ENCODE measurements around the gene WASHC3.
"Not testable (repeated sequence)": the region's sequence is repeated elsewhere in the genome, so short reads cannot be mapped to it uniquely, and the experiment has no call there.

WASHC3 gene

DNA sequence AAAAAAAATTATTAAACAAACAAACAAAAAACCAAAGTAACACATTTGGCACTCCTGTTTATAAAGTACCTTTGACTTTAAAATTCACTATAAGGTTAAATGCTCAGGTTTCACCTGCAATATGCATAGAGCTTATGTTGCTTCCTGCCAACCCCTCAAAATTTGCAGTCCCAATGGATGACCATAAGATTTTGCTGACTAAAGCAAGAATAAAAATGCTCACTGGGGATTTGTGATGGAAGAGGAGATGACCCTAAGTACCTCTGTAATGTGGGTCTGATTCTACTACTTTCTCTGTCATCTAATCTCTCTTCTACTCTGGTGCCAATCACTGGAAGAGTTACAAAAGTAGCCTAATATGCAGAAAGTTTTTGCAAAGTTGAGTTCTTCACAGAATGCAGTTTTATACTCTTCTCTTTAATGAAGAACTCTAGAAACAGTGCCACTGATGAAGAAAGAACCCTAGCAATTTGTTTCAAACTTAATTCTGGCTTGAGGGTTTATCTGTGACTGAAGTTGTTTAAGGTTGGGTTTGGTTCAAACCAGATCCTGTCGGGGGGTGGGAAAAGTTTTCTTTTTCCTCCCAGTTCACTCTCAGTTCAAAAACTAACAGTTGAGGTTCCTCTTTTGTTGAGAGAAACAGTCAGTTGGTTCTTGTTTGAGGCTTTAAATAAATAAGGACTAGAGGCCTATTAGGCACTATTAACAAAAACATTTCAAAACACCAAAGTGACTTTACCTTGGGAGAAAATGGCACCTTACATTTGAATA, 10.9 kb downstream of the WASHC3 start:
- DNase-seq (ENCODE audit: low read depth in 2 of 2), result no peak

DNA sequence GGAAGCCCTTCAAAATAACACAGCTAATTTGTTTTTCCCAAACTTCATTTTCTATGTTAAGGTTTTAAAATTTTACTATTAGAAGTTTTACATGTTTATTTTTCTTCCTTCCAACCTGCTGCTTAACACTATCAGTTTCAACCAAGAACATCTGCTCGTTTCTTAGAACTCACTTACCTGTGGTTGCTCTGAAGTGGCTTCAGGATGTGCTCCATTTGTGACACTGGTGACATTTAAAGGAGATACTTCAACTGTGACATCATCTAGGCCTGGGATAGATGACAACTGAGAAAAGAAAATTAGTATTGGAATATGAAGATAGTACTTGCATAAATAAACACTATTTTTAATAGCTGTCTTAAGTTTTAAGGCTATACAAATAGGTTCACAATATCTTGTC, 17.9 kb downstream of the WASHC3 start:
- no peak for DNase-seq (ENCODE audit: low read depth in 2 of 2)

DNA sequence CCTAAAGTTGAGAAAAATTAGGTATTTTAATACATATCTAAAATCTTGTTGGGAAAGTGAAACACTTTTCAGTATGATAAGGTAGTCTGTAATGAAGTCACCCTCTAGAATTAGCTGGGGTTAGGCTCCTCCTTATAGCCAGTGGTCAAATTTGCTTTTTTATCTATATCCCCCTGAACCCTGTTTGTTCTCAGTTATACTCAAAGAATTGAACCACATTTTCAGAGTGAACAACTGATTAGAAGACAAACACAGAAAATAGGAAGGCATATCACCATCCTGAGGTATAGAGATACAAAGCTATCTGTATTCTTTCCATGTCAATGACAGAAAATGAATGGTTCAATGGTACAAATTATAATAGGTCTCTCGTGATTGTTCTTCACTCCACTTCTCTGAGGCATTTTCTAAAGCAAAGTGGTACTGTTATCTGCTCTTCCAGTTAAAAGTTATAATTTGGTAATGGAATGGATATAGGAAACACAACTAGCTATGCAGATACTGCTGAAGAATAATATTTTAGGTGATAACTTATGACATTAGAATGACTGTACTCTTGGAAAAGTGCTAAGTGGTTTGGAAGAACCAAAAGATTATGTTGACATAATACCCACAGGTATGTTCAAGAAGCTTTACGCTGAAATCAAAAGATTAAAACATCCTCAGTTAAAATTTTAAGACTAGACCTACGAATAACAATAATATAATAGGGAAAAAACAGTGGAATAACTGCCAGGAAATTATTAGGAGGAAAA, 27.6 kb downstream of the WASHC3 start:
- DNase-seq (ENCODE audit: low read depth in 2 of 2), result no peak

DNA sequence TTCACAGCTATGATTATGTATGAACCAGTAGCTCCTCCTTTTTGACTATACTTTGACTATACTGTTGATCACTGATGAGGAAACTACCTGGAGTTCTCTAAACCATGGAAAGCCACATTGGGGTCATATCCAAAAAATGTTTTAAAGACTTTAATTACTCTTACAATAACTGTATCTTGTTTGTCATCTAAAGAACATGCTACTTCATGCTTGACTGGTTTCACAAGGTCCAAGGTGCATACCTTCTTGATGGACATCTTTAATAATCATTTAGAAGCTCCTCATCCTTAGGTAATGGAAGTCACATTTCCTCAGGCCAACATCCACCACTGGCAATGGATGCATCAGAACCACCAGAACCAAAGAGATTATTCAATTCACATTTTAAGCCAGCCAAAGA, 29.9 kb downstream of the WASHC3 start:
- no peak for DNase-seq (ENCODE audit: low read depth in 2 of 2)

DNA sequence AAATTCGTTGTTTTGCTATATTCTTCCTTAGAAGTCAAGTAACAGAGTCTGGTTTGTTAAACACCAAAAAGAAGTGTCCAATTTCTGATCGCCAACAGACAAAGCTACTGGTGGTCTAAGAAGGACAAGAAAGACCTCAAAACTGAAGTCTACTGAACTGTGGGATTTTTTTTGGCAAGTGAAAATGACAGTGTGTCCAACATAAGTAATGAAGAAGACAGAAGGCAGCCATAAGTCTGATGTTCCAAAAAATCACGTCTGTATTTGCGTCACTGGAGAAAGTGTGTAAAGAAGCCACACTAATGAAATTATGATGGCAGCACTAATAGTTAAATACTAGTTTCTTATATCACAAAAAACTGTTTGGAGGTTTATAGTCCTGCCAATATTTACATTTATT, 32.6 kb downstream of the WASHC3 start:
- DNase-seq (ENCODE audit: low read depth in 2 of 2), result no peak

DNA sequence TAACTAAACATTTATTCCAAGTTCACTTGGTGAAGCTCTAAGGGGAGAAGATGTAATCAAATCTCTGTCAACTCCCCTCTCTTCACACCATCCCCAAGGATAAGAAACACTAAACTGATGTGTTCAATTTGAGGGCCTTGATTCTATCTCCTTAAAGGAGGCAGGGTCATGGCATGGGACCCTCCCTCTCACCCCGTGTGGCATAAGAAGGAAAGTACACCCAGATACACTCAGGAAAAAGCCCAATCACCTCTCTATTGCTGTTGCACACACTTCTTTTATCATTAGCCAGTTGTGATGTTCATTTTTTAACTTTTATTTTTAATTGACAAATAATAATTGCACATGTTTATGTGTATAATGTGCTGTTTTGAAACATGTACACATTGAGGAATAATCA, 35.1 kb downstream of the WASHC3 start:
- no peak for DNase-seq (ENCODE audit: low read depth in 2 of 2)

DNA sequence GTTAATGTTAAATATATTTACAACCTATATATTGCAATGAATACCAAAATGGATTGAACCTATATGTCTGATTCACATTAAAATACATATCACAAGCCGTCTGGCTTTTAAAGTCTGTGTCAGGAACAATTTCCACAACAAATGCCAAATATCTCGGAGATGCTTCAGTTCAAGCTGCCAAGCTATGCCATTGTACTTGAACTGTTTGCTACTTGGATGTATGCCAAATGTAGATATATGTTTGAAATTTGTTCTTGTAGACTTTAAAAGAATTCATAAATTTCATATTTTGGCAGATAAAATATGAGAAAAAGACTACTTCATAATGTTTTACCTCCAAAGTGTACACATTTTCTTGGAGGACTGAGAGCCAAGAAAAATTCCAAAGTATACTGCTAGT, 37.0 kb downstream of the WASHC3 start:
- DNase-seq (ENCODE audit: low read depth in 2 of 2), result no peak

DNA sequence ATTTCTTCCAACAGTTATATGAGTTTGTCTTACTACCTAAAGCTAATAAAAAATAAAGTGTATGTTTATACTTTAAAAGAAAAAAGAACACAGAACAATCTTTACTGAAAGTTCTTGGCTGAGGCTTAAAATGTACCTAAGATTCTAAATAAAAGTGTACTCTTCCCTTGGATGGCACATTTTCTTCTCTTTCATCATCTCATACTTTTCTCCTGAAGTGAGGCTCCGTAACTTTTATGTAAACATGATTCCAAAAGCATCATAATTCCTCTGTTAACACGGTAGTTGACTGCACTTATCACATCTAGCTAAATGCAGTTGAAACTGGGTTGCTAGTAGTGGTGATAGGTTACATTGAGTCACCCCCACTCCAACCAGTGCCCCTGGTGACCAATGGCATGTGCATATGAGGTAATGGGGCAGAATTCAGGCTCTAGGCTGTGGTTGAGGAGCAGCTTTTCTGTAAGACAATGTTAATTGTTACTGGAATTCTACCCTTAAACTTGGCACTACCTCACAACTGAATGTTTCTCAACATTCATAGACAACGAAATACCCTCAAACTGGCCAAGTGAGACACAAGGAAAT, 38.4 kb downstream of the WASHC3 start:
- no peak for DNase-seq (ENCODE audit: low read depth in 2 of 2)

DNA sequence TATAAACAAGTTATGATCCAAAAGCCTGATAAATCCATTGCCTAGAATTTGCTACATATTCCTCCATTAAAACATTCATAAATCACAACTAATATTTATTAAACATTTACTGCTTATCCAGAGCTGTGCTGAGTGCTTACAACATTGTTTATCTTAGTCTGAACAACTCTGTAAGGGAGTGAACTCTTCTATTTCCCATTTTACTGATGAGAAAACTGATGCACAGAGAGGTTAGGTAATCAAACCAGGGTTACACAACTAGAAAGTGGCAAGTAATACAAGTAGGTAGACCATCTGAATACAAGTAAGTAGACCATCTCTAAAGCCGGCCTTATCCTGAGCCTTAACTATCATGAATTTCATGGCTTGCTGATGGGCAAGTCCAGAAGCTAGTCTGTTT, 39.5 kb downstream of the WASHC3 start:
- DNase-seq (ENCODE audit: low read depth in 2 of 2), result no peak

DNA sequence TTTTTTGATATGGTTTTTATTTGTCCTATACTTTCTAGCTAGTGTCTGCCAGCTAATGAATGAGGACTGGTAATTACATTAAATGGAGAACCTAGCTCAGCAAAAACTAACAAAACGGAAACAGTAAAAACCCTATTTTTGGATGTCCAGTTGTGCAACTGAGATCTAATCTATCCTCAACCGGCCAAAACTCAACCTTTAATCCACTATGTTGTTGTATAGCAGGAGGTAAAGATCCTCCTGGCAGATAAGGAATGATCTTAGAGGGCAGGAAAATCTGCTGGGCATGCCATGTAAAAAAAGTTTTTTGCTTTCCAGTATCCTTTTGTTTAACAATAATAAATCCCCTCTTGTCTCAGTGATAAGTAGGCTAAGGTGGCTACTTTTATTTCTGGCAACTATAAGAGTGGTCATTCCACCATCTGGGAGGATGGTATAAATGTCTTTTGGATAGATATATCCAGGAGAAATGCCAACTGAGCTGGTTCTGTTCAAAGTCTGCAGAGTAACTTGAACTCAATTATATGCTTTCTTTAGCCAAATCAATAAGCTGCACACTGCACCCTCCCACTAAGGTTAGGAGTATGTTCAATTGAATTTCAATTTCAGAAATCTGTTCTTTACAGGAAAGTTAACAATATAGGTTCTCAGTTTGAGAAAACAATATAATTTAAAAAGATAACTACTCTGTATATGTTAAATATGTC, 40.1 kb downstream of the WASHC3 start:
- DNase-seq (ENCODE audit: low read depth in 2 of 2), result no peak

DNA sequence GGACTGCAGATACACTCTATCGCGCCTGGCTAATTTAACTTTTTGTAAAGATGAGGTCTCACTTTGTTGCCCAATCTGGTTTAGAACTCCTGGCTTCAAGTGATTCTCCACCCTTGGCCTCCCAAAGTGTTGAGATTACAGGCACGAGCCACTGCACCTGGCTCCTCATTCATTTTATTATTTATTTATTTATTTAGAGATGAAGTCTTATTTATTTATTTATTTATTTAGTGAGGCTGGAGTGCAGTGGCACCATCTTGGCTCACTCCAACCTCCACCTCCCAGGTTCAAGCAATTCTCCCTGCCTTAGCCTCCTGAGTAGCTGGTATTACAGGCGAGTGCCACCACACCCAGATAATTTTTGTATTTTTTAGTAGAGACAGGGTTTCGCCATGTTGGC, 43.2 kb downstream of the WASHC3 start:
- DNase-seq (ENCODE audit: low read depth in 2 of 2), result not testable (repeated sequence)

DNA sequence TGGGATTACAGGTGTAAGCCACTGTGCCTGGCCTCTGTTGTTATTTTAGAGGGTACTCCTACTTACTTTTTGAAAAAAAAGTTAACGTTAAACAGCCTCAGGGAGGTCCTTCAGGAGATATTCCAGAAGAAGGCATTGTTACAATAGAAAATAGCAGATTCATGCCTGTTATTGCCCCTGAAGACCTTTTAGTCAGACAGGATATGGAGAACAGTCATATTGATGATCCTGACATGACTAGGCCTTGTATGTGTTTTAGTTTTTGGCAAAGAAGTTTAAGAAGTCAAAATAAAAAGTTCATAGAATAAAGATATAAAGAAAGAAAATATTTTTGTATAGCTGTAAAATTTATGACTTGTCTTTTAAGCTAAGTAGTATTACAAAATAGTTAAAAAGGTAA, 45.3 kb downstream of the WASHC3 start:
- DNase-seq (ENCODE audit: low read depth in 2 of 2), result no peak

DNA sequence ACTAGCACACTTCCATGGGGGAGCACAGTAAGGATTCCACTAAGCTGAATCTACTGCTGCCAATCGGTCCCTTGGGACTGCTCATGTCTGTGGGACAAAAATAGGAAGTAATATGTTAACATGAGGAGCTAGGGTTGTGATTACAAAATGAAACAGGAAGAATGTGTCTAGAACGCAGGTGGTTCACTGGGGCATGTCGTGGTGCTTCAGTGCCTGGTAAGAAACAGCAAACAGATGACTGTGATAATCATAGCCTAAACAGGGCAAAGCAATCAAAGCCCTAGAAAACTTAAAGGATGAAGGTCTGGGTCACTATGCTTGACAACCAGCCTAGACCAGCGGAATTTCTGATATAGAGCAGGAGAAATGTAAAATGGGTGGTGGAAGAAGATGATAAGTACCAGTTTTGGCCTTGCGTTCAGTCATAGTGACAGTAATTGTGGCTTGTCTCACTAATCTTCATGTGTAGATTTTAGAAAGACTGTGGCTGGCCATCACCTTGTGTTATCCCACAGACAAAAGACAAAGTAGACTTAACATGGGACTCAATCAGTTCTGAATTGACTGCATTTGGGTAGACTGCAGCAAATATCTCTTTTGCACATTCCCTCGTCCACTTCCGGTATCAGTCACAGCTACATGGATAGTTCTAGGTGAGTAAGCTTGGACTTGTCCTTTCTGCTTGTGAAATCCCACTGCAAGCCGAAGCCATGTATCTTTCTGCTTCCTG, 51.4 kb downstream of the WASHC3 start:
- no peak for DNase-seq (ENCODE audit: low read depth in 2 of 2)

DNA sequence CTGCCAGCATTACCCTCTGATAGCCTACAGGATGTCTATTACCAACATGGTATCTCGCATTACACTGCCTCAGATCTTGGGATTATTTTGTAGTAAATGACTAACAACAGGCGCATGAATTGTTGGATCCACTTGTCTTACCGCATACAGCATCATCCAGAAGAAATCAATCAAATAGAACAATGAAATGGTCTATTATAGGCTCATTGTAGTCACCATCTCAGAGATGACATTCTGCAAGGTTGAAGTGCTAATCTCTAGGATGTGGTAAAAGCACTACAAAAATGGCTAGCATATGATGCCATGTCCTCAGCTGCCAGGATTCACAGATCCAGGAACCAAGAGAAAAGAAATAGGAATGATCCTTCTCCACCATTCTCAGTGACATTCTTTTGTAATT, 52.0 kb downstream of the WASHC3 start:
- no peak for DNase-seq (ENCODE audit: low read depth in 2 of 2)

DNA sequence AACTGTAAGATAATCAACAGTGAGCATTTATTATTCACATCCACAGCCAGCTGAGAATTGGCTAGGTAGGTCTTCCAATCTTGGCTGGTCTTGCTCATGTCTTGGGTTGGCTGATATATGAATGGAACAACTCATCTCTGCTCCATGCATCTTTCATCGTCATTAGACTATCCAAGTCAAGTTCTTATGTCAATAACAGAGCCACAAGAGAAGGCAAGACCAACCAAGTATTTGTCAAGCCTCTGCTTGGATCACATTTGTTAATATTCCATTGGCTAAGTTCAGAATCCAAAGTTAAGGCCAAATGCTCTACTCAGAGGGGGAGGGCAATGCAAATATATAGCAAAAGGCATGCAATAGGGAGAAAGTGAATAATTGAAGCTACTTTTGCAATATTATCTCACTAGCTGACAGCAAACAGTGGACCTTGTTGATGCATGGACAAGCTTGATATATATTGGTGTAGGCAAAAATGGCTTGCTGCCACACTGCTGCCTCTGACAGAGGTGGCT, 53.1 kb downstream of the WASHC3 start:
- DNase-seq (ENCODE audit: low read depth in 2 of 2), result no peak

DNA sequence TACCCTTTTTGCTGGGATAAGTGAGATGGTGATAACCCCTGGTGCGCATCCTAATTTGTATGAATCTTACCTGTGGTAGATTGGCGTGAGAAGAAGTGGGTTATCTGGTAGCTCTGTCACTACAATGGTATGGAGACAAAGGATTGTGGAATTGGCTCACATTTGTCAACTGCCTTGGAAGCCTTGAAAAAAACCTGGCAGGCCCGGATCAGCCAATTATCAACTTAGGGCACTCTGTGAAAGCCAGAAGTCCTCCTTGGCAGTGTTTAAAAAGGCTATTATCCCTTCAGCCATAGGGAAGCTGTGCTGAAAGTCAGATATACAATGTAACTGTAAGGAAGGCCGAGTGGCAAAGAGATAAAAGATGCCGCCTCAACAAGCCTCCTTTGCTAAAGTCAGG, 56.5 kb downstream of the WASHC3 start:
- no peak for DNase-seq (ENCODE audit: low read depth in 2 of 2)

DNA sequence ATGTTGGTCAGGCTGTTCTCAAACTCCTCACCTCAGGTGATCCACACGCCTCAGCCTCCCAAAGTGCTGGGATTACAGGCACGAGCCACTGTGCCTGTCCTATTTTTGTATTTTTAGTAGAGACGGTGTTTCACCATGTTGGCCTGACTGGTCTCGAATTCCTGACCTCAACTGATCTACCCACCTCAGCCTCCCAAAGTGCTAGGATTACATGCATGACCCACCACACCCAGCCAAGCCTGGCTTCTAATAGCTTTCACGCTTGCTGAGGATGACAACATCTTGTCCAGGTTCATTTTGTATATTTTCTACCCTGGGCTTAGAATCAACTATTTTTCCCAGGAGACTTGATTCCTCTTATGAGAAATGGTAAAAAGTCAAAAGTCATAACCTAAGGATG, 64.7 kb downstream of the WASHC3 start:
- DNase-seq (ENCODE audit: low read depth in 2 of 2), result no peak

DNA sequence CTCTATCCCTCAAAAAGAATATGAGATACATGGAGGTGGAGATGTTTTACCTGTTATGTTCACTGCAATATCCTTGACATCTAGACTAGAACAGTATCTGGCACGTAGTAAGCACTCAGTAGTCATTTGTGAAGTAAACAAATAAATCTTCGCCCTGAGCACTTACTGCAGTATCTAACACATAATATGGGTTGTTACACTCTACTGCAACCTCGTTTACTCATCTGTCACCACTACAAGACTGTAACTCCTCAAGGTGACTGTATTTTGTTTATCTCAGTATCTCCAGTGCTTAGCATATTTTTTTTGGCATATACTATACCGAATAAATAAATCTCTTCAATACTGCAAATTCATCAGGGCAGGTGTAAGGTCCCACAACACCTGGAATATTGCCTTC, 66.1 kb downstream of the WASHC3 start:
- no peak for DNase-seq (ENCODE audit: low read depth in 2 of 2)

DNA sequence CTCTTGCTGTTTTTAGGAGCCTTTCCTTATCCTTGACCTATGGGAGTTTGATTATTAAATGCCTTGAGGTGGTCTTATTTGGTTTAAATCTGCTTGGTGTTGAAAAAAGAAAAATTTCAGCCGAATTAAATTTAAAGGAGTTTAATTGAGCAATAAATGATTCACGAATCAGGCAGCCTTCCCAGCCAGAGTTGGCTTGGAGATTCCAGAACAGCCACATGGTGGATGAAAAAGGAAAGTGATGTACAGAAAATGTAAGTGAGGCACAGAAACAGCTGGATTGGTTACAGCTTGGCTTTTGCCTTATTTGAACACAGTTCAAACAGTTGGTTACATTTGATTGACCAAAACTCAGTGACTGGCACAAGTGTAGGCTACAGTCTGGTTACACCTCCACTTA, 69.7 kb downstream of the WASHC3 start:
- no peak for DNase-seq (ENCODE audit: low read depth in 2 of 2)

DNA sequence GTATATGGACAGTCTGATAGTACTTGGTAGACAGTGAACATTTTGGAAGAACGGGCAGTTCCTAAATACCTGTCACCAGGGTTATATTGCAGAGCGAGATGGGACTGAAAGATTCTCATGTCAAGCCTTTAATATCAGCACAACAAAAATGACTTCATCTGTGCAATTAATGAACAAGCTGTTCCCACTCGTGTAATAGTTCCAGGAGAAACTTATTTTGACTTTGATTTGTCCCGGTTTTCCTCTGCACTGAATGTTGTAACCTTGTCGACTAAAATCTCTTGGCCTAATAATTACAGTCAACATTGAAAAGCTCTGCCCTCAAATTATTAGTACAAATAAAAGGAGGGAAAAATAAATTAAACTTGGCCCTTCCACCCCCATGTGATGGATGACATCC, 79.5 kb downstream of the WASHC3 start:
- no peak for DNase-seq (ENCODE audit: low read depth in 2 of 2)

DNA sequence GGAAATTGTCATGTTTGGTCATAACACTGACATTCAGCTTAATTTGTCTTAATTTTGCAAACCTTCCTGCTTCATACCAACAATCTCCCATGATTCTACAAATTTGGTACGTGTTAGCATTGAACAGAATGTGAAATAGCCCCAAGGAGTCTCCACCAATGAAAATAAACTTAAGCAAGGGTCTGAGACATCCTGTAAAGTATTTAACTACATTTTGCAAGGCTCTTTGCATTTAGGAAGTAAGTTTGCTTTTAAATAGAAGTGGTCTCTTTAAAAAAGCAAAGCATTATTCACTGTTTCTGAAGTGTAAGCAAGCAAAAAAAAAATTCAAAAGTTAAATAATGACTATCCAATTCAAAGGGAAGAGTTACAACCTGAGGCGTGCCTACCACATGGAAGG, 79.9 kb downstream of the WASHC3 start:
- no peak for DNase-seq (ENCODE audit: low read depth in 2 of 2)

DNA sequence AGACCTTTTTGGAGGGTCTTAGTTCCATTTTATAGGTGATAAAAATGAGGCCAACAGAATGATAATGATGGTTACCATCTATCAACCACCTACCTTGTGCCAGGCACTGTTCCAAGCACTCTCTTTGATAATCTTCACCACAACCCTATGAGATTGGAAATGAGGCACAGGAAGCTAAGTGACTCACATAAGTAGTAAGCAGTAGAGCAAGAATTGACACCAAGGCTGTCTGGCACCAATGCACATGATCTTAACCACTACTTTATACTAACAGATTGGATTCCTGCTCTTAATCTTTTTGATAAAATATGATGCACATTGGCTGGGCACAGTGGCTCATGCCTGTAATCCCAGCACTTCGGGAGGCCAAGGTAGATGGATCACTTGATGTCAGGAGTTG, 93.0 kb downstream of the WASHC3 start:
- no peak for DNase-seq (ENCODE audit: low read depth in 2 of 2)
